ENCODE data around the gene MOB4.

- TF ChIP-seq CTCF (conservative IDR thresholded peaks at IDR 0.05; ENCODE audit: low read length), result peak; percentile 52
- TF ChIP-seq EZH2phosphoT487 (IDR thresholded peaks at IDR 0.05; ENCODE audit: borderline replicate concordance), result no peak
Measured at GRCh38 chr2:197599285-197599965, 83.6 kb downstream of the MOB4 start.

All from Loucy (cell line).